ENCODE measurements around the gene MAPK1.
"Not testable (repeated sequence)": the region's sequence is repeated elsewhere in the genome, so short reads cannot be mapped to it uniquely, and the experiment has no call there.

The MAPK1 gene

DNA sequence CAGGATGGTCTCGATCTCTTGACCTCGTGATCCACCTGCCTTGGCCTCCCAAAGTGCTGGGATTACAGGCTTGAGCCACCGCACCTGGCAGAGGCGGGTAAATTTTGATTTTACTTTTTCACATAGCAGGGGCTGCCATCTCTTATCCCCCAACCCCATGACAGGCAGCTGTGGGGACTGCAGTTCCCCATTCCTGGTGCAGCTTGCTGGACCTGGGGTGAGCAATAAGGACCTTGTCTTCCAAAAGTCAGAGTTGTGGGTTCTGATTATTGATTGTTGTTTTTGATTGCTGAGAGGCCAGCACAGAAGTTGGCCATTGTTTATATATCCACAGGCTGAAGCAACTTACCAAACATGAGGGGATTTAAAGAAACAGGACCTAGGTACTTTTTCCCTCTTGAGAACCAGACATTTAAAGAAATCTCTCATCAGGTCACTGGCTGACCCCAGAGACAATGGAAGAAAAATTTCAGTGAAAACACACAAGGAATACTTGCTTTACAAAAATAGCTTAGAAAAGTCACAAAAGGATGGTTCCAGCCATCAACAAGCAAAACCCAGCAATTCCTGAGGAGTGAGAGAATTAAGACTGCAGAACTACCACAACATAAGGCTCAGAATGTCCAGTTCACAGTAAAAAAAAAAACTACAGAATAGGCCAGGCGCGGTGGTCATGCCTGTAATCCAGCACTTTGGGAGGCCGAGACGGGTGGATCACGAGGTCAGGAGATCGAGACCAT is 22.0 kb upstream of the MAPK1 start:
- DNase-seq (ENCODE audit: low read depth), result no peak

DNA sequence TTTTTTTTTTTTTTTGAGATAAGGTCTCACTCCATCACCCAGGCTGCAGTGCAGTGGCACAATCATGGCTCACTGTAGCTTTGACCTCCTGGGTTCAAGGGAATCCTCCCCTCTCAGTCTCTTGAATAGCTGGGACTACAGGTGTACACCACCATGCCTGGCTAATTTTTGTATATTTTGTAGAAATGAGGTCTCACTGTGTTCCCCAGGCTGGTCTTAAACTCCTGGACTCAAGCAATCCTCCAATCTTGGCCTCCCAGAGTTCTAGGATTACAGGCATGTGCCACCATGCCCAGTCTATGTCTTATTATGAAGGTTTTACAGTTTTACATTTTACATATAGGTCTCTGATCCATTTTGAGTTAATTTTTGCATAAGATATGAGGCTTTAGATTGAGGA is 20.4 kb upstream of the MAPK1 start:
- no peak overlapping the region for H3K4me3 ChIP-seq (ENCODE audit: low read depth, low read length)
- TF ChIP-seq, protein P1, sequence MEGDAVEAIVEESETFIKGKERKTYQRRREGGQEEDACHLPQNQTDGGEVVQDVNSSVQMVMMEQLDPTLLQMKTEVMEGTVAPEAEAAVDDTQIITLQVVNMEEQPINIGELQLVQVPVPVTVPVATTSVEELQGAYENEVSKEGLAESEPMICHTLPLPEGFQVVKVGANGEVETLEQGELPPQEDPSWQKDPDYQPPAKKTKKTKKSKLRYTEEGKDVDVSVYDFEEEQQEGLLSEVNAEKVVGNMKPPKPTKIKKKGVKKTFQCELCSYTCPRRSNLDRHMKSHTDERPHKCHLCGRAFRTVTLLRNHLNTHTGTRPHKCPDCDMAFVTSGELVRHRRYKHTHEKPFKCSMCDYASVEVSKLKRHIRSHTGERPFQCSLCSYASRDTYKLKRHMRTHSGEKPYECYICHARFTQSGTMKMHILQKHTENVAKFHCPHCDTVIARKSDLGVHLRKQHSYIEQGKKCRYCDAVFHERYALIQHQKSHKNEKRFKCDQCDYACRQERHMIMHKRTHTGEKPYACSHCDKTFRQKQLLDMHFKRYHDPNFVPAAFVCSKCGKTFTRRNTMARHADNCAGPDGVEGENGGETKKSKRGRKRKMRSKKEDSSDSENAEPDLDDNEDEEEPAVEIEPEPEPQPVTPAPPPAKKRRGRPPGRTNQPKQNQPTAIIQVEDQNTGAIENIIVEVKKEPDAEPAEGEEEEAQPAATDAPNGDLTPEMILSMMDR (IDR thresholded peaks at IDR 0.05; ENCODE audit: low read depth, low read length, missing control alignments), result no peak
- DNase-seq (ENCODE audit: low read depth), result no peak
- in situ Hi-C loops (cut with HindIII; ENCODE audit: low sequenced_read_pairs), result no loop called here

More for the DNA sequence above, 22.0 kb upstream of the MAPK1 start:
- H3K4me3 ChIP-seq (ENCODE audit: low read depth, low read length), result no peak overlapping the region
- in situ Hi-C loops (cut with HindIII; ENCODE audit: low sequenced_read_pairs), result no loop called here
- TF ChIP-seq, protein P1 (IDR thresholded peaks at IDR 0.05; ENCODE audit: low read depth, low read length, missing control alignments), result no peak

DNA sequence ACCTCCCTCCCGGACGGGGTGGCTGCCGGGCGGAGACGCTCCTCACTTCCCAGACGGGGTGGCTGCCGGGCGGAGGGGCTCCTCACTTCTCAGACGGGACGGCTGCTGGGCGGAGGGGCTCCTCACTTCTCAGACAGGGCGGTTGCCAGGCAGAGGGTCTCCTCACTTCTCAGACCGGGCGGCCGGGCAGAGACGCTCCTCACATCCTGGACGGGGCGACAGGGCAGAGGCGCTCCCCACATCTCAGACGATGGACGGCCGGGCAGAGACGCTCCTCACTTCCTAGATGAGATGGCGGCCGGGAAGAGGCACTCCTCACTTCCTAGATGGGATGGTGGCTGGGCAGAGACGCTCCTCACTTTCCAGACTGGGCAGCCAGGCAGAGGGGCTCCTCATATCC is 16.5 kb upstream of the MAPK1 start:
- H3K4me3 ChIP-seq (ENCODE audit: low read depth, low read length); DNase-seq (ENCODE audit: low read depth); in situ Hi-C loops (cut with HindIII; ENCODE audit: low sequenced_read_pairs): not testable (repeated sequence)

DNA sequence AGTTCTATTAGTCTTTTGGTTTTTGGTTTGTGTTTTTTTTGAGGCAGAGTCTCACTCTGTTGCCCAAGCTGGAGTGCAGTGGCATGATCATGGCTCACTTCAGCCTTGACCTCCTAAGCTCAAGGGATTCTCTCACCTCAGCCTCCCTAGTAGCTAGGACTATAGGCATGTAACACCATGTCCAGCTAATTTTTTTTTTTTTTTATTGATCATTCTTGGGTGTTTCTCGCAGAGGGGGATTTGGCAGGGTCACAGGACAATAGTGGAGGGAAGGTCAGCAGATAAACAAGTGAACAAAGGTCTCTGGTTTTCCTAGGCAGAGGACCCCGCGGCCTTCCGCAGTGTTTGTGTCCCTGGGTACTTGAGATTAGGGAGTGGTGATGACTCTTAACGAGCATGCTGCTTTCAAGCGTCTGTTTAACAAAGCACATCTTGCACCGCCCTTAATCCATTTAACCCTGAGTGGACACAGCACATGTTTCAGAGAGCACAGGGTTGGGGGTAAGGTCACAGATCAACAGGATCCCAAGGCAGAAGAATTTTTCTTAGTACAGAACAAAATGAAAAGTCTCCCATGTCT is 15.4 kb upstream of the MAPK1 start:
- H3K4me3 ChIP-seq (ENCODE audit: low read depth, low read length); DNase-seq (ENCODE audit: low read depth); in situ Hi-C loops (cut with HindIII; ENCODE audit: low sequenced_read_pairs): not testable (repeated sequence)

DNA sequence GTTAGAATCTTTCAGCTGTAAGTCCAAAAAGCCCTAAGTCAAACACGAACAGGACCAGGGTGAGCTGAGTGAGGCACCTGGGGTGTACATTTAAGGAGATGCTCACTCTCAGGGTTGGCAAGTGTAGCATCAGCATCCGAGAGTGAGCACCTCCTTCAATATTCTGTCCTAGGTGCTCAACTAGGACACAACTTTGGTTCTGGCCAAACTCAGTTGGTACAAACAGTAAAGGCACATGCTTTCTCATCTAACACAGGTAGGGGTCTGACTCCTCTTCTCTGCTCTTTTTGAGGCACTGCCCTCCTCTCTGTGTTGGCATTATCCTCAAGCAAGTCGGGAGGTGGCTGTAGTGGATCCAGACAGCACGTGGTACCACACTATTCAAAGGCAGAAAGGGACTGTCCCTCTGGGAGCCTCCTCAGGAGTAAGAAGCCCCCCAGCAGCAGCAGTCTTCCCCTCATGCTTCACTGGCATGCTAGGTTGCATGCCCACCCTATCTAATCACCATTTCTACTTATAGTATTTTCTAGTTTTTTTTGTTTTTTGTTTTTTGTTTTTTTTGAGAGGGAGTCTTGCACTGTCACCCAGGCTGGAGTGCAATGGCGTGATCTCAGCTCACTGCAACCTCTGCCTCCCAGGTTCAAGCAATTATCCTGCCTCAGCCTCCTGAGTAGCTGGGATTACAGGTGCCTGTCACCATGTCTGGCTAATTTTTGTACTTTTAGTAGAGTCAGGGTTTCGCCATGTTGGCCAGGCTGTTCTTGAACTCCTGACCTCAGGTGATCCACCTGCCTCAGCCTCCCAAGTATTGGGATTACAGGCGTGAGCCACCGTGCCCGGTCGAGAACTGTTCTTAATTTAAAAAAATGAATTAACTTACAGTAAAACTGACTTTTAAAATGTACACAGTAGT is 14.7 kb upstream of the MAPK1 start:
- H3K4me3 ChIP-seq (ENCODE audit: low read depth, low read length), result no peak overlapping the region
- no peak for DNase-seq (ENCODE audit: low read depth)
- in situ Hi-C loops (cut with HindIII; ENCODE audit: low sequenced_read_pairs), result no loop called here
- TF ChIP-seq, protein P1 (IDR thresholded peaks at IDR 0.05; ENCODE audit: low read depth, low read length, missing control alignments), result no peak

DNA sequence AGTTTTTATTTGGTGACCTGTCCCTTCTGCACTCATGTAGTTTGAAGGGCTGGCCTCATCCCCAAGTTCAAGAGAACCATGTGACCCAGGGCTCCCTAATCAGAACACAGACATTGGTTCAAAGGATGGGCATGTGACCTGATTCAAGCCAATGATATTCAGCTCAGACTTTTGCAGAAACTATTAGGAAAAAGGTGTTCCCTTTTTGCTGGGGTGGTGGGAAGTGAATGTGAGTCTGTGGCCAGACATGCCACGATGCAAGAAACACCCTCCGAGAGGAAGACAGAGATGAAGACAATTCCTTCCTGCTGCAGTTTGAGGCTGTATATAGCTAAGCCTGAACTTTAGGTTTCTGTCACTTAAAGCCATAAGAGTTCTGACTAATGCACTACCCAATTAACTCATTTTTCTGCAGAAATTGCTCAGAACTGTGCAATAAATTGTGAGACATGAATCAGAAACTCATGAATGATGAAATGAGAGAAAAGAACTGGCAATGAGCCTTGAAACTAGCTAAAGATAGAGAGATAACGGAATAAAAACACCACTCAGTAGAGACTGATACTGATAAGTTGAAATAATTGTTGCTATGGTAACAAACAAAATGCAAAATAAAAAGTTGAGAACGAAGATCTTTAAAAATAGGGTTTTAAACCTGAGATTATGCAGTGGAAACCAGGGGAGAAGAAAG is 9.2 kb upstream of the MAPK1 start:
- no peak overlapping the region for H3K4me3 ChIP-seq (ENCODE audit: low read depth, low read length)
- TF ChIP-seq, protein P1 (IDR thresholded peaks at IDR 0.05; ENCODE audit: low read depth, low read length, missing control alignments), result no peak
- DNase-seq (ENCODE audit: low read depth), result no peak
- in situ Hi-C loops (cut with HindIII; ENCODE audit: low sequenced_read_pairs), result no loop called here

DNA sequence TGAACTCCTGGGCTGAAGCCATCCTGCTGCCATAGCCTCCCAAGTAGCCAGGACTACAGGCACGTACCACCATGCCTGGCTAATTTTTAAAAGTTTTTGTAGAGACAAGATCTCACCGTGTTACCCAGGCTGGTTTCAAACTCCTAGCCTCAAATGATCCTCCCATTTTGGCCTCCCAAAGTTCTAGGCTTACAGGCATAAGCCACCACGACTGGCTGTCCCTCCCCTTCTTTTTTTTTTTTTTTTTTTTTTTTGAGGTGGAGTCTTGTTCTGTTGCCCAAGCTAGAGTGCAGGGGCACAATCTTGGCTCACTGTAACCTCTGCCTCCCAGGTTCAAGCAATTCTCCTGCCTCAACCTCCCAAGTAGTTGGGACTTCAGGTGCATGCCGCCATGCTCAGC is 7.5 kb upstream of the MAPK1 start:
- DNase-seq (ENCODE audit: low read depth); H3K4me3 ChIP-seq (ENCODE audit: low read depth, low read length); in situ Hi-C loops (cut with HindIII; ENCODE audit: low sequenced_read_pairs): not testable (repeated sequence)

All from astrocyte of the cerebellum (primary cell).